ENCODE data around the gene LRFN5.

LRFN5 gene

DNA sequence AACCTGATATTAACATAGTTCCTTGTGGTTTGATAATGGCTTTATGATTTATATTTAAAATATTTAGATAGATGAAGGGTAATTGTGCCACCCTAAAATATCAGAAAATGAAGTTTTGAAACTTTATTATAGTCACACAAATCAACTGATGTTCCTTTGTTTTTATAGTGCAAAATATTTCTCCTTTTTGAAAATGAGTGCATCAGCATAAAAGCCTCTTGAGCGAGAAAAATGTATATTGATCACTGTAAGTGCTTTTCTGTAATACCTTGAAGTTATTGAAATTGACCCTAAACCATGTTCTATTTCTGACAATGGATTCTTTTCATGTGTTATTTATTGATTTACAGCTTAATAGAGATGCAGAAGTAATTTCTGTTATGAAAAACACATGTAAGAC lies 35.0 kb downstream of the LRFN5 start:
- TF ChIP-seq, protein P1, sequence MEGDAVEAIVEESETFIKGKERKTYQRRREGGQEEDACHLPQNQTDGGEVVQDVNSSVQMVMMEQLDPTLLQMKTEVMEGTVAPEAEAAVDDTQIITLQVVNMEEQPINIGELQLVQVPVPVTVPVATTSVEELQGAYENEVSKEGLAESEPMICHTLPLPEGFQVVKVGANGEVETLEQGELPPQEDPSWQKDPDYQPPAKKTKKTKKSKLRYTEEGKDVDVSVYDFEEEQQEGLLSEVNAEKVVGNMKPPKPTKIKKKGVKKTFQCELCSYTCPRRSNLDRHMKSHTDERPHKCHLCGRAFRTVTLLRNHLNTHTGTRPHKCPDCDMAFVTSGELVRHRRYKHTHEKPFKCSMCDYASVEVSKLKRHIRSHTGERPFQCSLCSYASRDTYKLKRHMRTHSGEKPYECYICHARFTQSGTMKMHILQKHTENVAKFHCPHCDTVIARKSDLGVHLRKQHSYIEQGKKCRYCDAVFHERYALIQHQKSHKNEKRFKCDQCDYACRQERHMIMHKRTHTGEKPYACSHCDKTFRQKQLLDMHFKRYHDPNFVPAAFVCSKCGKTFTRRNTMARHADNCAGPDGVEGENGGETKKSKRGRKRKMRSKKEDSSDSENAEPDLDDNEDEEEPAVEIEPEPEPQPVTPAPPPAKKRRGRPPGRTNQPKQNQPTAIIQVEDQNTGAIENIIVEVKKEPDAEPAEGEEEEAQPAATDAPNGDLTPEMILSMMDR (IDR thresholded peaks at IDR 0.05; ENCODE audit: low read depth, low read length) = no peak
- in situ Hi-C loops (cut with HindIII; ENCODE audit: low sequenced_read_pairs) = no loop called here
- DNase-seq (ENCODE audit: low read depth, low spot score) = no peak
- H3K4me3 ChIP-seq (ENCODE audit: low read depth, low read length) = no peak overlapping the region

GRCh38 chr14:41642367-41642766 lies 35.7 kb downstream of the LRFN5 start:
- TF ChIP-seq, protein P1 (IDR thresholded peaks at IDR 0.05; ENCODE audit: low read depth, low read length) = no peak
- H3K4me3 ChIP-seq (ENCODE audit: low read depth, low read length) = no peak overlapping the region
- in situ Hi-C loops (cut with HindIII; ENCODE audit: low sequenced_read_pairs) = no loop called here
- no peak for DNase-seq (ENCODE audit: low read depth, low spot score)

DNA sequence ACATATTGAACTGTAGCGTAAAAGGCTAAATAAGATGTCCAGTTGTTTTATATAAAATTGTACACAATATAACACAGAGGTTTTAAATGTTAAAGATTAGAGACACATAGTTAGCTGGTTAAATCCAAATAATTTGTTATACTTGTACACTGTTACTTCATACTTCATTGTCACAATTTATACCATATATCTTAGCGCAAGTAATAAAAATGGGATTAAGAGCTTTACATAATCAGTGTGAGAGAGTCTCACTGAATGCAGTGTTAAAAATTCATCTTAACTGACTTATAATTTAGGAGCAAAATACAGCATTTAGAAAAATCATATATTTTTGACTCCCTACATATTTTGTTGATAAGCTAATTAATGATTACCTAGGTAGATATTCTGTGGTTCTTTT lies 36.1 kb downstream of the LRFN5 start:
- H3K4me3 ChIP-seq (ENCODE audit: low read depth, low read length) = no peak overlapping the region
- TF ChIP-seq, protein P1 (IDR thresholded peaks at IDR 0.05; ENCODE audit: low read depth, low read length) = no peak
- in situ Hi-C loops (cut with HindIII; ENCODE audit: low sequenced_read_pairs) = no loop called here
- no peak for DNase-seq (ENCODE audit: low read depth, low spot score)

- DNase-seq (ENCODE audit: low read depth, low spot score) = no peak
- in situ Hi-C loops (cut with HindIII; ENCODE audit: low sequenced_read_pairs) = no loop called here
- TF ChIP-seq, protein P1 (IDR thresholded peaks at IDR 0.05; ENCODE audit: low read depth, low read length) = no peak
Observed at GRCh38 chr14:41644606-41645005, 37.9 kb downstream of the LRFN5 start.

GRCh38 chr14:41650802-41651201 lies 44.1 kb downstream of the LRFN5 start:
- in situ Hi-C loops (cut with HindIII; ENCODE audit: low sequenced_read_pairs) = no loop called here
- DNase-seq (ENCODE audit: low read depth, low spot score) = no peak
- H3K4me3 ChIP-seq (ENCODE audit: low read depth, low read length) = no peak overlapping the region
- TF ChIP-seq, protein P1 (IDR thresholded peaks at IDR 0.05; ENCODE audit: low read depth, low read length) = no peak

More at GRCh38 chr14:41644606-41645005, 37.9 kb downstream of the LRFN5 start:
- H3K4me3 ChIP-seq (ENCODE audit: low read depth, low read length) = no peak overlapping the region

- in situ Hi-C loops (cut with HindIII; ENCODE audit: low sequenced_read_pairs) = no loop called here
- H3K4me3 ChIP-seq (ENCODE audit: low read depth, low read length) = no peak overlapping the region
- TF ChIP-seq, protein P1 (IDR thresholded peaks at IDR 0.05; ENCODE audit: low read depth, low read length) = no peak
- DNase-seq (ENCODE audit: low read depth, low spot score) = no peak
Observed at GRCh38 chr14:41654196-41654595, 47.5 kb downstream of the LRFN5 start.

Measured in astrocyte of the spinal cord (primary cell).